A673 (cell line): Measurements from ENCODE around the gene HSPG2.

Experiments
- EZH2 ChIP-seq: fragments of 200-600 bp; sonication (generic); IDR thresholded peaks from 2 replicates; pipeline ENCODE4 v1.6.1; 2017; ENCODE audit warnings: borderline replicate concordance, low read depth, mild to moderate bottlenecking, mixed read lengths, antibody characterized with exemption, low read length; ENCODE audit not compliant: poor library complexity, severe bottlenecking
- TF ChIP-seq, protein P1 (sequence below): fragments of 300-800, 200-600 bp; sonication (generic); conservative IDR thresholded peaks from 2 replicates; pipeline ENCODE4 v1.5.1; 2017; ENCODE audit warnings: low read depth, mild to moderate bottlenecking, antibody characterized with exemption, low read length, moderate library complexity, mixed read lengths

DNA sequence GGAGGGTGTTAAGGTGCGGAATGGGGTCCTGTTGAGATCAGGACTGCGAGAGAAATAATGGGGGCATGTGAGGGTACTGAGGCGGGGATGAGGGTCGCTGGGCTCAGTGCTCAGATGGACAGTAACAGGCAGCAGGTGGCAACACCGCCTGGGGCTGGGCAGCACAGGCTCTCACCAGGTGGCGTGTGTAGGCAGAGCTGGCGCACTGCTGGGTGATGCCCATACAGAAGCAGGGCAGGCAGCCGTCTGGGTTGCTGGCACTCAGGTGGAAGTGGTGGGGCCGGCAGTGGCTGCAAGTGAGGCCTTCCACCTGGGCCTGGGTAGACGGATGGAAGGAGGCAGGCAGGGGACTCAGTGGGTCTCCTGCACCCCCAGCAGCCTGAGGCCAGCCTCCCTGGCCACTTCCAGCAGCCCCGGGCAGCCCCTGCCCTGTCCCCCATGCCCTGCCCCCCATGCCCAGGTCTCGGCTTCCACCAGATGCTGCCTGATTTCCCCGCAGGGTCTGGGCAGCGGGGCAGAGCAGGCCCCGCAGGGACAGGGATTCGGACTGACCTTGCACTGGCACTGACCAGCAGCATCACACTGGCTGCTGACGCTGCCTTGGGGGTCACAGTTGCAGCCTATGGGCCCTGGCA is 64.5 kb downstream of the HSPG2 start:
- TF ChIP-seq, protein P1, sequence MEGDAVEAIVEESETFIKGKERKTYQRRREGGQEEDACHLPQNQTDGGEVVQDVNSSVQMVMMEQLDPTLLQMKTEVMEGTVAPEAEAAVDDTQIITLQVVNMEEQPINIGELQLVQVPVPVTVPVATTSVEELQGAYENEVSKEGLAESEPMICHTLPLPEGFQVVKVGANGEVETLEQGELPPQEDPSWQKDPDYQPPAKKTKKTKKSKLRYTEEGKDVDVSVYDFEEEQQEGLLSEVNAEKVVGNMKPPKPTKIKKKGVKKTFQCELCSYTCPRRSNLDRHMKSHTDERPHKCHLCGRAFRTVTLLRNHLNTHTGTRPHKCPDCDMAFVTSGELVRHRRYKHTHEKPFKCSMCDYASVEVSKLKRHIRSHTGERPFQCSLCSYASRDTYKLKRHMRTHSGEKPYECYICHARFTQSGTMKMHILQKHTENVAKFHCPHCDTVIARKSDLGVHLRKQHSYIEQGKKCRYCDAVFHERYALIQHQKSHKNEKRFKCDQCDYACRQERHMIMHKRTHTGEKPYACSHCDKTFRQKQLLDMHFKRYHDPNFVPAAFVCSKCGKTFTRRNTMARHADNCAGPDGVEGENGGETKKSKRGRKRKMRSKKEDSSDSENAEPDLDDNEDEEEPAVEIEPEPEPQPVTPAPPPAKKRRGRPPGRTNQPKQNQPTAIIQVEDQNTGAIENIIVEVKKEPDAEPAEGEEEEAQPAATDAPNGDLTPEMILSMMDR, result no peak
- TF ChIP-seq EZH2, result no peak
